Measurements from ENCODE around the gene TBC1D5.

DNA sequence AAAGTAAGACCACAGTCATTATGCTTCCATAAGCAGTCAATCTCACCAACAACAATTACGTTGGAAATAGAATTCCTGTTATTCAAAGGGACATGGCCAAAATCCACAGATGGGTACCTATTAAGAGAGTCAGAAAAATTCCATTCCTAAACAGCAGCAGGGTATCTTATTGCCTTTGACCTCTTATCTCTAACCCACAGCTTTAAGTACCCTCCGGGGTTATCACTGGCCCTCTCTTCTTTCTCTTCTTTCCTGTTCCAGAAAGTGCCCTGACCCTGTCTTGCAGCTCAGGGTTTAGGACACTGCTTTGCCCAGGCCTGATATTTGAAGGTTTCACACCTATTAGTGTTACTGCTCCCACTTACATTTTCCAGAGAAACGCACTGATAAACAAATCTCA lies 428.7 kb downstream of the TBC1D5 start:
- TF ChIP-seq, protein P1, sequence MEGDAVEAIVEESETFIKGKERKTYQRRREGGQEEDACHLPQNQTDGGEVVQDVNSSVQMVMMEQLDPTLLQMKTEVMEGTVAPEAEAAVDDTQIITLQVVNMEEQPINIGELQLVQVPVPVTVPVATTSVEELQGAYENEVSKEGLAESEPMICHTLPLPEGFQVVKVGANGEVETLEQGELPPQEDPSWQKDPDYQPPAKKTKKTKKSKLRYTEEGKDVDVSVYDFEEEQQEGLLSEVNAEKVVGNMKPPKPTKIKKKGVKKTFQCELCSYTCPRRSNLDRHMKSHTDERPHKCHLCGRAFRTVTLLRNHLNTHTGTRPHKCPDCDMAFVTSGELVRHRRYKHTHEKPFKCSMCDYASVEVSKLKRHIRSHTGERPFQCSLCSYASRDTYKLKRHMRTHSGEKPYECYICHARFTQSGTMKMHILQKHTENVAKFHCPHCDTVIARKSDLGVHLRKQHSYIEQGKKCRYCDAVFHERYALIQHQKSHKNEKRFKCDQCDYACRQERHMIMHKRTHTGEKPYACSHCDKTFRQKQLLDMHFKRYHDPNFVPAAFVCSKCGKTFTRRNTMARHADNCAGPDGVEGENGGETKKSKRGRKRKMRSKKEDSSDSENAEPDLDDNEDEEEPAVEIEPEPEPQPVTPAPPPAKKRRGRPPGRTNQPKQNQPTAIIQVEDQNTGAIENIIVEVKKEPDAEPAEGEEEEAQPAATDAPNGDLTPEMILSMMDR (IDR thresholded peaks at IDR 0.05) = no peak
- TF ChIP-seq POLR2A (IDR thresholded peaks at IDR 0.05) = no peak
